ENCODE results near the gene AUTS2.

Gene AUTS2

GRCh38 chr7:70384024-70384423 lies 785.7 kb downstream of the AUTS2 start:
- H4K20me1 ChIP-seq (ENCODE audit: insufficient read depth, low read length, poor library complexity, severe bottlenecking) = no peaks in the 10 kb centered on the region

GRCh38 chr7:70384891-70385290 lies 786.6 kb downstream of the AUTS2 start:
- TF ChIP-seq CTCF (conservative IDR thresholded peaks at IDR 0.05; ENCODE audit: low read length) (no peak), EZH2phosphoT487 (IDR thresholded peaks at IDR 0.05; ENCODE audit: borderline replicate concordance) (no peak)
- Histone ChIP-seq H3K4me2 (ENCODE audit: low read depth, low read length, poor library complexity, severe bottlenecking) (no peak overlapping the region), H3K9me3 (ENCODE audit: insufficient read depth, low read depth, low read length) (no peaks in the 10 kb centered on the region), H3K27me3 (ENCODE audit: insufficient read depth, low read length, poor library complexity, severe bottlenecking) (no peaks in the 10 kb centered on the region), H3K36me3 (ENCODE audit: insufficient read depth, low read length) (no peaks in the 10 kb centered on the region), H3K9me2 (replicated peaks; ENCODE audit: low read depth, low read length) (no peaks in the 10 kb centered on the region), H2AFZ (ENCODE audit: low read length) (no peak overlapping the region), H3F3A (ENCODE audit: low read depth) (no peaks in the 10 kb centered on the region), H3K4me3 (ENCODE audit: low read length, poor library complexity, severe bottlenecking) (no peak overlapping the region), H3K4me1 (ENCODE audit: insufficient read depth, low read length, poor library complexity, severe bottlenecking) (no peaks in the 10 kb centered on the region), H3K9ac (ENCODE audit: low read depth, low read length, poor library complexity, severe bottlenecking) (no peak overlapping the region), H3K79me2 (ENCODE audit: insufficient read depth, low read length) (no peaks in the 10 kb centered on the region), H4K20me1 (ENCODE audit: insufficient read depth, low read length, poor library complexity, severe bottlenecking) (no peaks in the 10 kb centered on the region)

More at GRCh38 chr7:70384024-70384423, 785.7 kb downstream of the AUTS2 start:
- no peaks in the 10 kb centered on the region for H3K9me3 ChIP-seq (ENCODE audit: insufficient read depth, low read depth, low read length)
- no peaks in the 10 kb centered on the region for H3K79me2 ChIP-seq (ENCODE audit: insufficient read depth, low read length)
- H3K4me2 ChIP-seq (ENCODE audit: low read depth, low read length, poor library complexity, severe bottlenecking) = no peak overlapping the region
- H3F3A ChIP-seq (ENCODE audit: low read depth) = no peaks in the 10 kb centered on the region
- no peak overlapping the region for H2AFZ ChIP-seq (ENCODE audit: low read length)
- H3K36me3 ChIP-seq (ENCODE audit: insufficient read depth, low read length) = no peaks in the 10 kb centered on the region
- TF ChIP-seq EZH2phosphoT487 (IDR thresholded peaks at IDR 0.05; ENCODE audit: borderline replicate concordance) (no peak), CTCF (conservative IDR thresholded peaks at IDR 0.05; ENCODE audit: low read length) (no peak)
- H3K9me2 ChIP-seq (replicated peaks; ENCODE audit: low read depth, low read length) = no peaks in the 10 kb centered on the region
- no peak overlapping the region for H3K9ac ChIP-seq (ENCODE audit: low read depth, low read length, poor library complexity, severe bottlenecking)
- no peak overlapping the region for H3K4me3 ChIP-seq (ENCODE audit: low read length, poor library complexity, severe bottlenecking)
- no peaks in the 10 kb centered on the region for H3K4me1 ChIP-seq (ENCODE audit: insufficient read depth, low read length, poor library complexity, severe bottlenecking)
- no peaks in the 10 kb centered on the region for H3K27me3 ChIP-seq (ENCODE audit: insufficient read depth, low read length, poor library complexity, severe bottlenecking)

DNA sequence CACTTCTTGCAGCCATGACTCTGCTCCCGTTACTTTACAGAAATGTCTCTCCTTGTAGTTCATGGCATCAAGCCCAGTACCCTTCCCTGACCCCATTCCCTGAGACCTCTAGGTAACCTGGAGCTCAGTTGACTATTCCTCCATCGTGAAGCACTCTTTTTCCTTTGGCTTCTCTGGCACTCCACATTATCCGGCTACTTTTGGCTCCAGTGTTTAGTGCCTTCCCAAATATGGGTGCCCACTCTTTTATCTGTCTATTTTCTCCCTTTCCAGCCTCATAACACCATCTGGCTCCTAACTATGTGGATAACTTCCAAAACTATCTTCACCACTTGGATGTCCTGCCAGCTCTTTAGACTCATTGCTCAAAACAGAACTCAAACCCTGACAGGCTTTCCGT lies 788.9 kb downstream of the AUTS2 start:
- TF ChIP-seq CTCF (conservative IDR thresholded peaks at IDR 0.05; ENCODE audit: low read length) (no peak), EZH2phosphoT487 (IDR thresholded peaks at IDR 0.05; ENCODE audit: borderline replicate concordance) (no peak)
- no peaks in the 10 kb centered on the region for H3K9me2 ChIP-seq (replicated peaks; ENCODE audit: low read depth, low read length)
- H3K79me2 ChIP-seq (ENCODE audit: insufficient read depth, low read length) = no peaks in the 10 kb centered on the region
- H3K36me3 ChIP-seq (ENCODE audit: insufficient read depth, low read length) = no peaks in the 10 kb centered on the region
- no peaks in the 10 kb centered on the region for H3K9me3 ChIP-seq (ENCODE audit: insufficient read depth, low read depth, low read length)
- H3K4me1 ChIP-seq (ENCODE audit: insufficient read depth, low read length, poor library complexity, severe bottlenecking) = no peaks in the 10 kb centered on the region
- no peak overlapping the region for H3K9ac ChIP-seq (ENCODE audit: low read depth, low read length, poor library complexity, severe bottlenecking)
- no peaks in the 10 kb centered on the region for H3F3A ChIP-seq (ENCODE audit: low read depth)
- no peak overlapping the region for H2AFZ ChIP-seq (ENCODE audit: low read length)
- H3K4me3 ChIP-seq (ENCODE audit: low read length, poor library complexity, severe bottlenecking) = no peak overlapping the region
- H3K27me3 ChIP-seq (ENCODE audit: insufficient read depth, low read length, poor library complexity, severe bottlenecking) = no peaks in the 10 kb centered on the region
- no peaks in the 10 kb centered on the region for H4K20me1 ChIP-seq (ENCODE audit: insufficient read depth, low read length, poor library complexity, severe bottlenecking)
- H3K4me2 ChIP-seq (ENCODE audit: low read depth, low read length, poor library complexity, severe bottlenecking) = no peak overlapping the region
